Upper lobe of left lung (tissue), 4 donors: Measurements from ENCODE around the gene FNDC7.

ENCODE experiments used
- CTCF ChIP-seq, 6 experiments: fragments of 450-650 bp in 4 of 6; fragments of 200-600 bp in 2 of 6; sonication (generic) in 2 of 6; IDR thresholded peaks; one replicate each; pipeline ENCODE4 v1.5.1; 2016 to 2019; ENCODE audit warnings: antibody characterized with exemption in 6 of 6
- EP300 ChIP-seq, 4 donors: sonication (generic); formaldehyde crosslinking; IDR thresholded peaks; one replicate each; pipeline ENCODE4 v1.5.1; 2017; ENCODE audit warnings: antibody characterized with exemption in 4 of 4, control low read depth in 2 of 4
- POLR2A ChIP-seq, 4 donors: fragments of 450-650 bp; IDR thresholded peaks; one replicate each; pipeline ENCODE4 v1.5.1; 2016 to 2017; ENCODE audit warnings: antibody characterized with exemption in 4 of 4, mild to moderate bottlenecking in 2 of 4
- POLR2AphosphoS5 ChIP-seq, 2 donors: sonication (generic); formaldehyde crosslinking; IDR thresholded peaks; one replicate each; pipeline ENCODE4 v1.5.1; 2017; ENCODE audit warnings: antibody characterized with exemption in 2 of 2

GRCh38 chr1:108701176-108701849 is 11.4 kb upstream of the FNDC7 start:
- TF ChIP-seq CTCF (IDR thresholded peaks at IDR 0.05) (no peak), POLR2AphosphoS5 (IDR thresholded peaks at IDR 0.05) (no peak), EP300 (IDR thresholded peaks at IDR 0.05) (no peak), POLR2A (IDR thresholded peaks at IDR 0.05) (no peak)
